K562 (cell line): Measurements from ENCODE around the gene AP1S3. TPM values are rescaled to one million over a fixed set of nuclear protein-coding genes. Genes with fewer than 3 reads are reported as not detected.

Experiments
- ATAC-seq: fragments of 200-7000 bp; cut with Tn5 transposase; 3 replicates; pipeline ENCODE4 v1.9.1; 2020; ENCODE audit warnings: moderate library complexity
- BruUV-seq: library from RNA; stranded (reverse); fragments of 400-500 nt; replicated peaks from 2 replicates; lab custom pipeline; 2021; lab: Mats Ljungman, UMichigan
- CTCF ChIA-PET: fragments of 300-600 bp; formaldehyde crosslinking; extraction: SDS; loops from one replicate; lab custom pipeline; 2021; ENCODE audit warnings: low intra/inter-chr PET ratio; lab: Yijun Ruan, JAX
- POLR2A ChIA-PET: fragments of 300-600, 350-650 bp; sonication (Branson Sonifier 250); formaldehyde crosslinking; extraction: SDS; loops from one replicate; lab custom pipeline; 2021; ENCODE audit warnings: antibody characterized with exemption, inconsistent platforms; lab: Yijun Ruan, JAX
- DNase-seq, 4 experiments: peaks; one replicate each; pipeline versions ENCODE4 v3.0.0 to v3.0.0-alpha.2; 2011 to 2018; ENCODE audit warnings: low spot score in 3 of 4, mixed read lengths in 3 of 4; ENCODE audit errors: extremely low read depth in 1 of 4
- FAIRE-seq: peaks from 2 replicates; lab custom pipeline; 2011; peaks lifted over from hg19 to GRCh38; lab: Jason Lieb, UNC
- H2AFZ ChIP-seq: 2 replicates; pipeline ENCODE4 v1.6.0; 2011; ENCODE audit warnings: low read depth, low read length, control low read depth, inconsistent platforms
- H3K27ac ChIP-seq: fragments of 200-600 bp; 3 replicates; pipeline ENCODE4 v1.8.0; 2011; ENCODE audit warnings: low read depth, mild to moderate bottlenecking, control low read depth, inconsistent platforms, low read length, moderate library complexity, mixed read lengths; ENCODE audit errors: extremely low read depth
- H3K27me3 ChIP-seq, 2 experiments: fragments of 300-600 bp in 1 of 2; 2 replicates in 1 of 2; 3 replicates in 1 of 2; pipeline versions ENCODE4 v1.6.0 to v1.8.0; 2011; ENCODE audit warnings: inconsistent platforms in 2 of 2, low read length in 2 of 2, mild to moderate bottlenecking in 1 of 2, mixed read lengths in 1 of 2, moderate library complexity in 1 of 2; ENCODE audit not compliant: control insufficient read depth in 2 of 2, insufficient read depth in 2 of 2
- H3K36me3 ChIP-seq: fragments of 300-600 bp; 3 replicates; pipeline ENCODE4 v1.8.0; 2011; ENCODE audit warnings: mild to moderate bottlenecking, low read length, inconsistent platforms; ENCODE audit not compliant: control insufficient read depth, insufficient read depth
- H3K4me1 ChIP-seq, 2 experiments: fragments of 200-600 bp in 1 of 2; replicated peaks in 1 of 2; 2 replicates in 1 of 2; 3 replicates in 1 of 2; pipeline versions ENCODE4 v1.5.1 to v1.8.0; 2011; ENCODE audit warnings: inconsistent platforms in 2 of 2, low read length in 2 of 2, mild to moderate bottlenecking in 1 of 2, mixed read lengths in 1 of 2, moderate library complexity in 1 of 2; ENCODE audit not compliant: control insufficient read depth in 2 of 2, insufficient read depth in 2 of 2
- H3K4me2 ChIP-seq: 2 replicates; pipeline ENCODE4 v1.6.1; 2011; ENCODE audit warnings: low read length, control low read depth, inconsistent platforms, mixed read lengths; ENCODE audit not compliant: insufficient read depth
- H3K4me3 ChIP-seq: fragments of 200-600 bp; sonication (generic), shearing (Covaris generic); 2 replicates; pipeline ENCODE4 v1.5.1; 2016; ENCODE audit warnings: control low read depth, inconsistent platforms
- H3K79me2 ChIP-seq: fragments of 200-600 bp; 3 replicates; pipeline ENCODE4 v1.8.0; 2011; ENCODE audit warnings: low read length, inconsistent platforms; ENCODE audit not compliant: control insufficient read depth, insufficient read depth
- H3K9ac ChIP-seq, 2 experiments: 2 replicates each; pipeline versions ENCODE4 v1.6.0 to v1.6.1; 2011; ENCODE audit warnings: low read depth in 2 of 2, low read length in 2 of 2, control low read depth in 1 of 2, inconsistent platforms in 1 of 2, mild to moderate bottlenecking in 1 of 2, mixed read lengths in 1 of 2; ENCODE audit not compliant: insufficient read depth in 1 of 2
- H3K9me1 ChIP-seq: one replicate; pipeline ENCODE4 v1.6.0; 2011; ENCODE audit warnings: inconsistent platforms, mild to moderate bottlenecking, low read length, moderate library complexity; ENCODE audit not compliant: control insufficient read depth, insufficient read depth
- H3K9me3 ChIP-seq: replicated peaks from 2 replicates; pipeline ENCODE4 v1.5.1; 2011; ENCODE audit warnings: low read depth, low read length, inconsistent platforms; ENCODE audit not compliant: control insufficient read depth, insufficient read depth
- H4K20me1 ChIP-seq: replicated peaks from 2 replicates; pipeline ENCODE4 v1.6.1; 2011; ENCODE audit warnings: low read length, inconsistent platforms, mixed read lengths; ENCODE audit not compliant: control insufficient read depth, insufficient read depth
- ARID4B ChIP-seq: sonication (generic); formaldehyde crosslinking; IDR thresholded peaks from 2 replicates; pipeline ENCODE4 v1.8.0; 2022; ENCODE audit warnings: mild to moderate bottlenecking, missing genetic modification reagents
- CAMTA2 ChIP-seq: fragments of 250-450 bp; sonication (Bioruptor Pico); conservative IDR thresholded peaks from 2 replicates; pipeline ENCODE4 v1.5.1; 2022
- DPF2 ChIP-seq: fragments of 450-650 bp; IDR thresholded peaks from 2 replicates; pipeline ENCODE4 v1.6.1; 2016
- EP400 ChIP-seq: fragments of 450-650 bp; IDR thresholded peaks from 2 replicates; pipeline ENCODE4 v1.6.1; 2017; ENCODE audit warnings: antibody characterized with exemption, mild to moderate bottlenecking, moderate library complexity
- NFIX ChIP-seq: fragments of 250-450 bp; sonication (Bioruptor Pico); IDR thresholded peaks from 2 replicates; pipeline ENCODE4 v1.4.0; 2020; ENCODE audit warnings: low read depth, mild to moderate bottlenecking, moderate library complexity
- ZC3H4 ChIP-seq: sonication (generic); formaldehyde crosslinking; IDR thresholded peaks from 2 replicates; pipeline ENCODE4 v1.9.0; 2021; ENCODE audit warnings: missing genetic modification reagents, borderline replicate concordance
- ZMIZ1 ChIP-seq, 2 experiments: fragments of 150-350 bp in 1 of 2; IDR thresholded peaks; 2 replicates each; pipeline ENCODE4 v1.6.1; 2012 to 2016; ENCODE audit warnings: low read depth in 2 of 2, low read length in 2 of 2, mild to moderate bottlenecking in 1 of 2, moderate library complexity in 1 of 2
- ZNF121 ChIP-seq: sonication (generic); formaldehyde crosslinking; conservative IDR thresholded peaks from 2 replicates; pipeline ENCODE4 v1.8.0; 2022; ENCODE audit warnings: missing genetic modification reagents
- ZNF507 ChIP-seq: conservative IDR thresholded peaks from 2 replicates; pipeline ENCODE4 v1.6.1; 2017; ENCODE audit warnings: missing genetic modification characterization, missing compliant biosample characterization
- ZNF764 ChIP-seq: fragments of 250-450 bp; sonication (Bioruptor Pico); IDR thresholded peaks from 2 replicates; pipeline ENCODE4 v1.4.0; 2020; ENCODE audit warnings: low read depth, mild to moderate bottlenecking, moderate library complexity
- ZZZ3 ChIP-seq: fragments of 450-650 bp; IDR thresholded peaks from 2 replicates; pipeline ENCODE4 v1.6.1; 2016; ENCODE audit warnings: antibody characterized with exemption, mild to moderate bottlenecking, moderate library complexity
- WGBS: fragments of 100-300 bp; shearing (Covaris generic); methylation state at CpG from one replicate; pipeline ENCODE4 v1.1.6; 2016; ENCODE audit warnings: low coverage, mixed read lengths; ENCODE audit not compliant: insufficient coverage; ENCODE audit errors: missing lambda C conversion rate; 5-methylcytosine and 5-hydroxymethylcytosine counted together
- in situ Hi-C: fragments of 300-500 bp; cut with MboI; formaldehyde crosslinking; loops from 4 replicates; pipeline ENCODE4 v1.15.0; 2018; ENCODE audit warnings: inconsistent platforms, mixed read lengths
- intact Hi-C: fragments of 100-400 bp; cut with micrococcal nuclease; formaldehyde crosslinking; loops from 2 replicates; pipeline ENCODE4 v1.14.2; 2022
- polyA plus RNA-seq, 8 experiments: library from polyadenylated mRNA; depleted of rRNA in 4 of 8; stranded (reverse) in 5 of 8; unstranded in 3 of 8; fragments of >200 nt; fragmentation: Nextera tagmentation in 2 of 8; fragmentation: Illumina TruSeq in 1 of 8; extraction: Ambion mirVana in 2 of 8; extraction: Trizol in 1 of 8; gene quantifications; 2 replicates each; pipeline versions ENCODE4 v1.2.1 to v1.2.3, GENCODE V29; 2011 to 2014; ENCODE audit warnings: inconsistent platforms in 1 of 8, missing spikeins in 1 of 8
- total RNA-seq, 7 experiments: library from RNA; depleted of rRNA in 6 of 7; stranded (reverse); fragments of >200 nt in 6 of 7; fragmentation: Illumina TruSeq in 2 of 7; extraction: Trizol in 2 of 7; gene quantifications; 2 replicates each; pipeline versions ENCODE4 v1.2.1 to v1.2.3, GENCODE V29; 2011 to 2021; ENCODE audit warnings: low replicate concordance in 1 of 7
- TF ChIP-seq, protein P1 (sequence below): fragments of 250-450 bp; sonication (Bioruptor Pico); IDR thresholded peaks from 2 replicates; pipeline ENCODE4 v1.8.0; 2022; ENCODE audit warnings: moderate library complexity, mild to moderate bottlenecking, inconsistent platforms
- TF ChIP-seq, protein P2 (sequence below): fragments of 450-650 bp; IDR thresholded peaks from one replicate; pipeline ENCODE4 v1.6.1; 2018; ENCODE audit warnings: mild to moderate bottlenecking, moderate library complexity; ENCODE audit not compliant: partially characterized antibody

The AP1S3 gene
- total and polyA plus RNA-seq, 9 of the 15 experiments (the other 6 are each of a cell fraction or from before 2014, with no cell fraction given): 0.50 to 3.8 (median 2.1) TPM

GRCh38 chr2:223774193-223774592 lies 63.2 kb downstream of the AP1S3 start:
- H3K27me3 ChIP-seq: no peaks in the 10 kb centered on the region; a peak in 1 of 5 replicates
- no peaks in the 10 kb centered on the region for H3K9me1 ChIP-seq
- no peak for DNase-seq
- ATAC-seq: no peak
- H3K27ac ChIP-seq: no peak overlapping the region
- H2AFZ ChIP-seq: no peak overlapping the region
- H3K4me3 ChIP-seq: no peak overlapping the region
- in situ Hi-C loops (no loop called here), intact Hi-C loops (no loop called here)
- no TSS peak for BruUV-seq
- H3K4me1 ChIP-seq: no peaks in the 10 kb centered on the region
- no peaks in the 10 kb centered on the region for H3K79me2 ChIP-seq
- H3K9me3 ChIP-seq: no peaks in the 10 kb centered on the region
- no peak for TF ChIP-seq ZZZ3
- TF ChIP-seq, protein P1, sequence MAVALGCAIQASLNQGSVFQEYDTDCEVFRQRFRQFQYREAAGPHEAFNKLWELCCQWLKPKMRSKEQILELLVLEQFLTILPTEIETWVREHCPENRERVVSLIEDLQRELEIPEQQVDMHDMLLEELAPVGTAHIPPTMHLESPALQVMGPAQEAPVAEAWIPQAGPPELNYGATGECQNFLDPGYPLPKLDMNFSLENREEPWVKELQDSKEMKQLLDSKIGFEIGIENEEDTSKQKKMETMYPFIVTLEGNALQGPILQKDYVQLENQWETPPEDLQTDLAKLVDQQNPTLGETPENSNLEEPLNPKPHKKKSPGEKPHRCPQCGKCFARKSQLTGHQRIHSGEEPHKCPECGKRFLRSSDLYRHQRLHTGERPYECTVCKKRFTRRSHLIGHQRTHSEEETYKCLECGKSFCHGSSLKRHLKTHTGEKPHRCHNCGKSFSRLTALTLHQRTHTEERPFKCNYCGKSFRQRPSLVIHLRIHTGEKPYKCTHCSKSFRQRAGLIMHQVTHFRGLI: no peak
- no peak for TF ChIP-seq EP400
- no peak for TF ChIP-seq ZNF764 (CRISPR knock-in tag)
- TF ChIP-seq ARID4B (CRISPR knock-in tag): no peak
- no peak for TF ChIP-seq ZNF507 (tag)
- TF ChIP-seq NFIX (CRISPR knock-in tag): no peak
- no peak for TF ChIP-seq ZMIZ1 (IDR thresholded peaks at IDR 0.05; ENCODE audit: low read depth in 2 of 2, low read length in 2 of 2)
- no peak for TF ChIP-seq ZC3H4
- TF ChIP-seq DPF2: no peak
- no peak for TF ChIP-seq ZNF121 (CRISPR knock-in tag)
- no peak for TF ChIP-seq CAMTA2 (CRISPR knock-in tag)
- TF ChIP-seq, protein P2, sequence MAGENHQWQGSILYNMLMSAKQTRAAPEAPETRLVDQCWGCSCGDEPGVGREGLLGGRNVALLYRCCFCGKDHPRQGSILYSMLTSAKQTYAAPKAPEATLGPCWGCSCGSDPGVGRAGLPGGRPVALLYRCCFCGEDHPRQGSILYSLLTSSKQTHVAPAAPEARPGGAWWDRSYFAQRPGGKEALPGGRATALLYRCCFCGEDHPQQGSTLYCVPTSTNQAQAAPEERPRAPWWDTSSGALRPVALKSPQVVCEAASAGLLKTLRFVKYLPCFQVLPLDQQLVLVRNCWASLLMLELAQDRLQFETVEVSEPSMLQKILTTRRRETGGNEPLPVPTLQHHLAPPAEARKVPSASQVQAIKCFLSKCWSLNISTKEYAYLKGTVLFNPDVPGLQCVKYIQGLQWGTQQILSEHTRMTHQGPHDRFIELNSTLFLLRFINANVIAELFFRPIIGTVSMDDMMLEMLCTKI: no peak
- H3K4me2 ChIP-seq: no peak overlapping the region
- no peaks in the 10 kb centered on the region for H3K36me3 ChIP-seq
- H4K20me1 ChIP-seq: no peaks in the 10 kb centered on the region
- no peak for FAIRE-seq
- 15% methylated on average over 4 of the region's 8 CpGs for WGBS
- no peak overlapping the region for H3K9ac ChIP-seq
- POLR2A ChIA-PET: no interaction called here
- CTCF ChIA-PET: no interaction called here
